HepG2 (cell line): ENCODE data around the gene EARS2. TPM values are rescaled to one million over a fixed set of nuclear protein-coding genes. Genes with fewer than 3 reads are reported as not detected.

Experiments used
- ATF3 ChIP-seq: sonication (generic); formaldehyde crosslinking; IDR thresholded peaks from 2 replicates; pipeline ENCODE4 v1.4.0; 2020; ENCODE audit warnings: missing genetic modification reagents
- CBX5 ChIP-seq: sonication (generic); formaldehyde crosslinking; IDR thresholded peaks from 2 replicates; pipeline ENCODE4 v1.4.0; 2020; ENCODE audit warnings: missing genetic modification reagents, borderline replicate concordance
- CREM ChIP-seq, 2 experiments: sonication (generic) in 1 of 2; formaldehyde crosslinking in 1 of 2; IDR thresholded peaks; 2 replicates each; pipeline versions ENCODE4 v1.4.0 to v1.6.1; 2016 to 2020; ENCODE audit warnings: antibody characterized with exemption in 1 of 2, mild to moderate bottlenecking in 1 of 2, missing genetic modification reagents in 1 of 2
- ETV6 ChIP-seq: sonication (generic); formaldehyde crosslinking; conservative IDR thresholded peaks from 2 replicates; pipeline ENCODE4 v1.4.0; 2020; ENCODE audit warnings: missing genetic modification reagents
- HNRNPLL ChIP-seq: fragments of 200-400 bp; formaldehyde crosslinking; IDR thresholded peaks from 2 replicates; pipeline ENCODE4 v1.6.1; 2017; ENCODE audit warnings: mild to moderate bottlenecking, low read depth, low read length; ENCODE audit not compliant: poor library complexity, severe bottlenecking
- IRF1 ChIP-seq: sonication (generic); formaldehyde crosslinking; IDR thresholded peaks from 2 replicates; pipeline ENCODE4 v1.4.0; 2020; ENCODE audit warnings: low read depth, mild to moderate bottlenecking, missing genetic modification reagents
- JUNB ChIP-seq: sonication (generic); formaldehyde crosslinking; IDR thresholded peaks from 2 replicates; pipeline ENCODE4 v1.8.0; 2022; ENCODE audit warnings: missing genetic modification reagents, mild to moderate bottlenecking, borderline replicate concordance
- KAT7 ChIP-seq: IDR thresholded peaks from 2 replicates; pipeline ENCODE4 v1.6.1; 2018; ENCODE audit warnings: borderline replicate concordance, missing compliant biosample characterization
- KIAA2018 ChIP-seq: sonication (generic); formaldehyde crosslinking; IDR thresholded peaks from 2 replicates; pipeline ENCODE4 v1.5.0; 2020; ENCODE audit warnings: mild to moderate bottlenecking, missing genetic modification reagents, borderline replicate concordance
- POLR2AphosphoS2 ChIP-seq: IDR thresholded peaks from 2 replicates; pipeline ENCODE4 v1.6.1; 2011; ENCODE audit warnings: low read depth, low read length, improper control_type of control experiment
- SP140L ChIP-seq: sonication (generic); formaldehyde crosslinking; IDR thresholded peaks from 2 replicates; pipeline ENCODE4 v1.4.0; 2020; ENCODE audit warnings: missing genetic modification reagents, borderline replicate concordance
- TBL1XR1 ChIP-seq: fragments of 150-350 bp; IDR thresholded peaks from 2 replicates; pipeline ENCODE4 v1.6.1; 2014; ENCODE audit warnings: borderline replicate concordance, low read length; ENCODE audit not compliant: partially characterized antibody
- ZBTB14 ChIP-seq: sonication (generic); formaldehyde crosslinking; IDR thresholded peaks from 2 replicates; pipeline ENCODE4 v1.4.0; 2020; ENCODE audit warnings: missing genetic modification reagents
- ZBTB7B ChIP-seq: sonication (generic); formaldehyde crosslinking; IDR thresholded peaks from 2 replicates; pipeline ENCODE4 v1.4.0; 2020; ENCODE audit warnings: missing genetic modification reagents
- ZNF34 ChIP-seq: sonication (generic); formaldehyde crosslinking; IDR thresholded peaks from 2 replicates; pipeline ENCODE4 v1.4.0; 2020; ENCODE audit warnings: mild to moderate bottlenecking, missing genetic modification reagents, borderline replicate concordance
- ZNF510 ChIP-seq: sonication (generic); formaldehyde crosslinking; IDR thresholded peaks from 2 replicates; pipeline ENCODE4 v1.4.0; 2020; ENCODE audit warnings: low read depth, mild to moderate bottlenecking, missing genetic modification reagents
- ZNF562 ChIP-seq: sonication (generic); formaldehyde crosslinking; IDR thresholded peaks from 2 replicates; pipeline ENCODE4 v1.8.0; 2022; ENCODE audit warnings: missing genetic modification reagents, borderline replicate concordance
- ZNF775 ChIP-seq: sonication (generic); formaldehyde crosslinking; IDR thresholded peaks from 2 replicates; pipeline ENCODE4 v1.4.0; 2020; ENCODE audit warnings: missing genetic modification reagents, mild to moderate bottlenecking, moderate library complexity, borderline replicate concordance
- ZNF782 ChIP-seq: sonication (generic); formaldehyde crosslinking; IDR thresholded peaks from 2 replicates; pipeline ENCODE4 v1.4.0; 2020; ENCODE audit warnings: missing genetic modification reagents, mild to moderate bottlenecking, borderline replicate concordance
- ZNF839 ChIP-seq: sonication (generic); formaldehyde crosslinking; IDR thresholded peaks from 2 replicates; pipeline ENCODE4 v1.4.0; 2020; ENCODE audit warnings: missing genetic modification reagents, mild to moderate bottlenecking, borderline replicate concordance
- polyA plus RNA-seq, 8 experiments: library from polyadenylated mRNA; depleted of rRNA in 3 of 8; stranded (reverse) in 7 of 8; unstranded in 1 of 8; fragments of >200 nt; fragmentation: Illumina TruSeq in 4 of 8; extraction: Trizol in 4 of 8; gene quantifications; 2 replicates each; pipeline versions ENCODE4 v1.2.1 to v1.2.3, GENCODE V29; 2011 to 2016; ENCODE audit warnings: low read depth in 4 of 8, missing spikeins in 1 of 8, mixed read lengths in 1 of 8; ENCODE audit not compliant: insufficient read depth in 1 of 8
- total RNA-seq, 5 experiments: library from RNA; depleted of rRNA; stranded (reverse); fragments of >200 nt; fragmentation: Illumina TruSeq; extraction: Trizol; gene quantifications; 2 replicates each; pipeline ENCODE4 v1.2.3, GENCODE V29; 2016; ENCODE audit warnings: low read depth in 1 of 5

EARS2 gene
- total and polyA plus RNA-seq, 2 of the 13 experiments (the other 11 are each of a cell fraction or from before 2014, with no cell fraction given): 49.4 to 80.4 TPM

GRCh38 chr16:23509782-23510163, 47.4 kb downstream of the EARS2 start (continued):
- no peak for TF ChIP-seq ZNF510 (CRISPR knock-in tag)
- TF ChIP-seq ZBTB7B (CRISPR knock-in tag): no peak
- TF ChIP-seq ZBTB14 (CRISPR knock-in tag): no peak
- TF ChIP-seq HNRNPLL: no peak
- TF ChIP-seq POLR2AphosphoS2: no peak
- TF ChIP-seq KAT7 (CRISPR knock-in tag): no peak
- 0 out of 2 replicates have a peak, but pooled peaks have one; percentile 11 for TF ChIP-seq ZNF34 (CRISPR knock-in tag)
- TF ChIP-seq ZNF782: no peak
- no peak for TF ChIP-seq ETV6
- TF ChIP-seq CBX5: no peak
- TF ChIP-seq KIAA2018: no peak
- no peak for TF ChIP-seq CREM (IDR thresholded peaks at IDR 0.05)
- no peak for TF ChIP-seq CREM (CRISPR knock-in tag; IDR thresholded peaks at IDR 0.05)
- TF ChIP-seq ZNF839 (CRISPR knock-in tag): no peak
- no peak for TF ChIP-seq IRF1 (CRISPR knock-in tag)
- TF ChIP-seq ZNF562 (CRISPR knock-in tag): no peak
- TF ChIP-seq JUNB (CRISPR knock-in tag): no peak
- no peak; the same call in 1 of the 2 replicates for TF ChIP-seq ZNF775
- TF ChIP-seq SP140L (CRISPR knock-in tag): no peak
- TF ChIP-seq TBL1XR1: peak; percentile 10
- TF ChIP-seq ATF3 (CRISPR knock-in tag): no peak
